HL-60 (cell line): ENCODE results near the gene DNAJC1.

Experiments used
- POLR2AphosphoS5 ChIP-seq: IDR thresholded peaks from 2 replicates; pipeline ENCODE4 v1.6.1; 2012; ENCODE audit warnings: low read depth
- TF ChIP-seq, protein P1 (sequence below): IDR thresholded peaks from one replicate; pipeline ENCODE4 v1.5.1; 2011; ENCODE audit warnings: low read length, control low read depth, inconsistent platforms; ENCODE audit not compliant: insufficient read depth

DNA sequence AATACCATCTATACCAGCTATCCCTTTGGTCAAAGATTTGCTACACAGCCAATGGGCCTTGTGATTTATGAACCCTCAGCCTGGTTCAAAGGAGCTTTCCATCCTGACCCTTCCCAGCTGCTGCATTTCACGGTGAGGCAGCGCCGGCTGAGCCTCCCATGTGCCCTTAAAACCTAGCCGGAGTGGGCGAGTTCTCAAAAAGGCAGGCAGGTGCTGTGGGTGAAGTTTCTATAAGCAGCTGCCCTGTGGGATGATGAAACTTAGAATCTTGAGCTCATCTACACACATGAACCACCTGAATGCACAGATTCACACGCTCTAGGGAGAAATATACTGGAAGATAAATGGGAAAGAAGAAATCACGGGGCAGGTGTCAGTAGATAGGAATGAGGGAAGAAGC, 244.8 kb downstream of the DNAJC1 start:
- TF ChIP-seq, protein P1, sequence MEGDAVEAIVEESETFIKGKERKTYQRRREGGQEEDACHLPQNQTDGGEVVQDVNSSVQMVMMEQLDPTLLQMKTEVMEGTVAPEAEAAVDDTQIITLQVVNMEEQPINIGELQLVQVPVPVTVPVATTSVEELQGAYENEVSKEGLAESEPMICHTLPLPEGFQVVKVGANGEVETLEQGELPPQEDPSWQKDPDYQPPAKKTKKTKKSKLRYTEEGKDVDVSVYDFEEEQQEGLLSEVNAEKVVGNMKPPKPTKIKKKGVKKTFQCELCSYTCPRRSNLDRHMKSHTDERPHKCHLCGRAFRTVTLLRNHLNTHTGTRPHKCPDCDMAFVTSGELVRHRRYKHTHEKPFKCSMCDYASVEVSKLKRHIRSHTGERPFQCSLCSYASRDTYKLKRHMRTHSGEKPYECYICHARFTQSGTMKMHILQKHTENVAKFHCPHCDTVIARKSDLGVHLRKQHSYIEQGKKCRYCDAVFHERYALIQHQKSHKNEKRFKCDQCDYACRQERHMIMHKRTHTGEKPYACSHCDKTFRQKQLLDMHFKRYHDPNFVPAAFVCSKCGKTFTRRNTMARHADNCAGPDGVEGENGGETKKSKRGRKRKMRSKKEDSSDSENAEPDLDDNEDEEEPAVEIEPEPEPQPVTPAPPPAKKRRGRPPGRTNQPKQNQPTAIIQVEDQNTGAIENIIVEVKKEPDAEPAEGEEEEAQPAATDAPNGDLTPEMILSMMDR: no peak
- no peak for TF ChIP-seq POLR2AphosphoS5
